ENCODE results near the gene TTC7B. TPM values are rescaled to one million over a fixed set of nuclear protein-coding genes. Genes with fewer than 3 reads are reported as not detected.

TTC7B gene
- total and polyA plus RNA-seq, 9 of the 15 experiments (the other 6 are each of a cell fraction or from before 2014, with no cell fraction given), result 2.2 to 77.2 (median 36.7) TPM

- H3K27me3 ChIP-seq (ENCODE audit: control insufficient read depth in 2 of 2, insufficient read depth in 2 of 2, low read length in 2 of 2), result no peaks in the 10 kb centered on the region
- no peaks in the 10 kb centered on the region for H3K9me1 ChIP-seq (ENCODE audit: control insufficient read depth, insufficient read depth, low read length)
- in situ Hi-C loops (cut with MboI) (no loop called here), intact Hi-C loops (cut with micrococcal nuclease) (no loop called here)
- FAIRE-seq (no peak), DNase-seq (ENCODE audit: extremely low read depth in 1 of 4, low spot score in 3 of 4) (no peak), ATAC-seq (no peak)
- TF ChIP-seq ZBTB34 (CRISPR knock-in tag; IDR thresholded peaks at IDR 0.05) (no peak), SFPQ (IDR thresholded peaks at IDR 0.05; ENCODE audit: low read depth, low read length) (no peak), MXI1 (IDR thresholded peaks at IDR 0.05; ENCODE audit: low read depth, low read length) (no peak), SETDB1 (IDR thresholded peaks at IDR 0.05; ENCODE audit: low read length) (no peak), E4F1 (CRISPR knock-in tag; IDR thresholded peaks at IDR 0.05; ENCODE audit: borderline replicate concordance) (no peak), BRF1 (IDR thresholded peaks at IDR 0.05; ENCODE audit: borderline replicate concordance, extremely low read depth, insufficient read length) (no peak)
- no peaks in the 10 kb centered on the region for H3K9me3 ChIP-seq (replicated peaks; ENCODE audit: control insufficient read depth, insufficient read depth, low read depth, low read length)
- 40% methylated on average over 1 of the region's 7 CpGs for WGBS (ENCODE audit: insufficient coverage, low coverage, missing lambda C conversion rate)
- no peaks in the 10 kb centered on the region for H3K79me2 ChIP-seq (ENCODE audit: control insufficient read depth, insufficient read depth, low read length)
- no peak overlapping the region for H3K27ac ChIP-seq (ENCODE audit: extremely low read depth, low read depth, low read length)
- H2AFZ ChIP-seq (ENCODE audit: low read depth, low read length), result no peak overlapping the region
- no peaks in the 10 kb centered on the region for H4K20me1 ChIP-seq (replicated peaks; ENCODE audit: control insufficient read depth, insufficient read depth, low read length)
- H3K4me3 ChIP-seq, result no peak overlapping the region
- no peak overlapping the region for H3K4me2 ChIP-seq (ENCODE audit: insufficient read depth, low read length)
- no peak overlapping the region for H3K9ac ChIP-seq (ENCODE audit: insufficient read depth in 1 of 2, low read depth in 2 of 2, low read length in 2 of 2)
- peaks cover 4 to 5% of the 10 kb centered on the region in 2 experiments; a peak in 3 of 5 replicates for H3K4me1 ChIP-seq (replicated peaks in 1 of 2; ENCODE audit: control insufficient read depth in 2 of 2, insufficient read depth in 2 of 2, low read length in 2 of 2)
- CTCF ChIA-PET (ENCODE audit: low intra/inter-chr PET ratio), result no interaction called here
- POLR2A ChIA-PET, result no interaction called here
- H3K36me3 ChIP-seq (ENCODE audit: control insufficient read depth, insufficient read depth, low read length), result no peaks in the 10 kb centered on the region
- BruUV-seq (replicated peaks), result no TSS peak
These were observed 20.4 kb upstream of the TTC7B start for GRCh38 chr14:90836692-90837063.

Measured in K562 (cell line).